HG02798 (cell line): Measurements from ENCODE around the gene DLX6.

Experiments
- ATAC-seq: cut with Tn5 transposase; IDR thresholded peaks from one replicate; pipeline ENCODE4 v1.9.1; 2021; ENCODE audit warnings: mild to moderate bottlenecking; ENCODE audit not compliant: unreplicated experiment, poor library complexity

Gene DLX6

DNA sequence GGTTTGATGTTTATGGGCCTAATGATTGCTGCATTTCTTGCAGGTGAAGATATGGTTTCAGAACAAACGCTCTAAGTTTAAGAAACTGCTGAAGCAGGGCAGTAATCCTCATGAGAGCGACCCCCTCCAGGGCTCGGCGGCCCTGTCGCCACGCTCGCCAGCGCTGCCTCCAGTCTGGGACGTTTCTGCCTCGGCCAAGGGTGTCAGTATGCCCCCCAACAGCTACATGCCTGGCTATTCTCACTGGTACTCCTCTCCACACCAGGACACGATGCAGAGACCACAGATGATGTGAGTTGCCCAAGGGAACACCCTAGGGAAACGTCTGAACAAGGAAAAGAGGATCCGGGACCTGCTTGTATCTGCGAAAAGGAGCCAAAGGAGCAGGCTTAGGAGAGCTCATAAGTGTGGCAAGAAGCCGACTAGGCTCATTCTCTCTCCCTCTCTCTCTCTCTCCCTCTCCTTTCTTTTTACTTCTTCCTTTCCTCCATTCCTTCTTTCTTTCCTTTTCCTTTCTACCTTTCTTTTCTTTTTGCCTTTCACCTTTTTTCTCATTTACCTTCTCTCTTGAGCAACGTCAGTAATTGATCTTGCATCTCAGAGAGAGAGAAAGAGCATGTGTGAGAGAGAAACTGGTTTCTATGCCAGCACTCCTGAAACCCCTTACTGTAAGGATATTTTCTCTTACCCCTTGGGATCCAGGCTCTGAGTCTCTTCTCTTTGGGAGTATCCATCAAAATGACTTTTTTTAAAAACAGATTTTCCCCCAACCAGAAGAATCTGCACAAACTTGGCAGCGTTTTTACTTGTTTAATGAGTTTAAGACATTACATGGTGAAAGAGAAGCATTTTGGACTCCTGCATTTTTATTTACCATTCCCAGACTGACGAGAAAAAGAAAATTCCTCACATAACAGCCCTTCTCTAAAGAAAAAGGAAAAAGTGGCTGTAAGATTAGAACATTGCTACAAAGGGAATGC is 4.7 kb downstream of the DLX6 start:
- no peak for ATAC-seq

- no peak for ATAC-seq
Observed at GRCh38 chr7:97011104-97011503, 5.8 kb downstream of the DLX6 start.

DNA sequence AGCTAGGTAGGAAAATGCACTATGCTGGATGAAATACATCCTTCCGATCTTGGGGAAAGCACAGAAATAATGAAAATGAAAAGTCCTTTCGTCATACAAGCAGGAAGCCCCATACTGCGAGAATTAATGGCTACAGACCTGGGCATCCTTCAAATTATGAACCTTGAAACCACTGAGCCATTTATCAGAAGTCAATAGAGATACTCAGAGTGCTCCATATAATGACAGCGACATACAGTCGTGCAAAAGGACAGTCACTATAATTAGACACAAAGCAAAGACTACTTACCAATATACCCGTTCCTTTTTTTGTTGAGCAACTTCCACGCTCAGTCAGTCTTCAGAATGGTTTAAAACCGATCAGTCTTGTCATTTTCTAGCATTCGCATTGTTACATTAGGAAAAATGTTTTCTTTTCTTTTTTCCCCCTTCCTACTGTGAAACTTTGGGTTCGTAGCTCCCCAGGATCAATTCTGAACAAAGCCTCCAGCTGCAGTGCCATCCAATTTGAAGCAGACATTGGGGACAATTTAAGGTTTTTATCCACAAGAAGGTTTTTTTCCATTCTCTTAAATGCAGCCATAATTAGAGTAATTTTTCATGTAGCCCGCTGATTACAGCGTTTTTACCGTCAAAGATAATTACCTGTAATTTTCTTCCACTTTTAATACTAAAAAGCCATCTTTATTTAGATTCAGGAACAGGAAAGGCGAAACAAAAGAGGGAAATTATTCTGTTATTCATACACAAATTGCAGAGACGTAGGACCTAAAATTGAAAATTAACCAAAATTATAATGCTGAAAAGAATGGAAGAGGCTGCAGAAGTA is 6.4 kb downstream of the DLX6 start:
- ATAC-seq: no peak

GRCh38 chr7:97012365-97013133 is 7.2 kb downstream of the DLX6 start:
- no peak for ATAC-seq

GRCh38 chr7:97013134-97013844 is 7.9 kb downstream of the DLX6 start:
- no peak for ATAC-seq

DNA sequence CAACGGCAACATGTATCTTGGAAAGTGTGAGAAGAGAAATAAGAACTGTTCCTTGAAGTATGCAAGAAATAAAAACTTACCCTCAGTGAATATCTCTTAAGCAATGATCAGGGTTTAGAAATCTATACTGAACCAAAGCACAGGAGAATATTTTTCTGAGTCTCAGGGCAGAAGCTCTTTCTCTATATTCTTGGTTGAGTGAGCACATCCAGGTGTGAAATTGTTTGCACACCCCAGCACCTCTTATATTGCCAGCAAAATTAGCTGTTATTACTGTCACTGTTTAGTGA is 8.4 kb downstream of the DLX6 start:
- ATAC-seq: no peak

GRCh38 chr7:97014145-97014750 is 8.9 kb downstream of the DLX6 start:
- ATAC-seq: no peak

- no peak for ATAC-seq
Observed at GRCh38 chr7:97015279-97015678, 9.9 kb downstream of the DLX6 start.

- no peak for ATAC-seq
Observed at GRCh38 chr7:97015756-97016380, 10.5 kb downstream of the DLX6 start.

GRCh38 chr7:97016381-97017191 is 11.2 kb downstream of the DLX6 start:
- no peak for ATAC-seq

DNA sequence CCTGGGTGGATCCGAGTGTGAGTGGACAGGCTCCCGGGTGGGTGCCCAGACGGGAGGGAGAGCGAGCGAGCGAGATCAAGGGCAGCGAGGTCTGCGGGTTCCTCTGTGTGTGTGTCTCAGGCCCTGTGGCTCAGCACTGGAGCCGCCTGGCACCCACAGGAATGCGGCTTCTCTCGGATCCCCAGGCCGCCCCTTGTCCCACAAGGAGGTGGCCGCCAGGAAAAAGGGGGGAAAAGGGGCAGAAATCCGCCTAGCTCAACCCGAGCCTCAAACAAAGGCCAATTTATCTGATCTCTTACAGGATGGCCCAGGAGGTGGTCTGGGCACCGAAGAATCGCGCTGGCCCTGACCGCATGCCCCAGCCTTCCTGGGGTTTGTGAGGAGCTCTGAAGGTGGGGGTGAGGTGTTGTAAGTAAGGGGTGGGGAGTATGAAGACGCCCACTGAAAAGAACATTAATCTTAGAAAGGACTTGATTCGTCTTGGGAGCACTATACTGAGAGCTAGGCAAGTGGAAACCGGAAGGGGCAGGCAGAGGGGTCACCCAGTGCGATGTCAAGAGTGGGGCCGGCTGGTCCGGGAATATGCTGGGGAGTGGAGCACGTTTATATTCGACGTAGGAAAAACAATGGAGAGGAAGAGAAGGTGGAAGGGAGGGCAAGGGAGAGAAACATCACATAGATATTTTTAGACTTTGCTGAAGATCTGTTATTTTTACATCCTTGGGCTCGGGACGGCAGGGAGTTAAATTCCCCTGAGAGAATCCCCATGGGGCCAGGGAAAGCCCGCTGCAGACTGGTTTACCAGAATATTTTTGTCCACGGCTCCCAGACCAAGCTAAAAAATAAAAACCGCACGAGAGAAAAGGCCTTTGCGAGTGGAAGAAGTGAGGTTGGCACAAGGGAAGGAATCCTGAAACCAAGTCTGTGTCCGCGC is 12.1 kb downstream of the DLX6 start:
- ATAC-seq: no peak

DNA sequence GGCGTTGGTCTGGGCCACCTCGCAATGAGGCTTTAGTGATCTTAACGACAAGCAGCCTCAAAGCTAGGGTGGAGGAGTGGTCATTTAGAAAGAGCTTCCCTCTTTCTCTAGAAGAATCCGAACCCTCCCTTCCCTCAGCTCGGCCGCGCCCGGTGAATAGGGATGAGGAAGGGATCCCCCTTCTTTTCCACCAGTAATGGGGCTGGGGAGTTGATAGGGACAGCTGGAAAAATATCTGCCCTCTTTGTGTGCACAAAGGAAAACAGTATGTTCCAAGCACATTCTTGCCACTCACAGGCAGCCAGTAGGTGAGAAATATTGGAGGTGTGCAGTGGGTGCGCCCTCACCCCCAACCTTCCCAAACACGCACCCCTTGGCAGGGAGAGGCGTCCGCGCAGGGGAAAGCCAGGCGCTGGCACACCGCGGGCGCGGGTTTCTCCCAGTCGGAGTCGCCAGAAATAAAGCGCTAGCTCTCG is 12.8 kb downstream of the DLX6 start:
- no peak for ATAC-seq

DNA sequence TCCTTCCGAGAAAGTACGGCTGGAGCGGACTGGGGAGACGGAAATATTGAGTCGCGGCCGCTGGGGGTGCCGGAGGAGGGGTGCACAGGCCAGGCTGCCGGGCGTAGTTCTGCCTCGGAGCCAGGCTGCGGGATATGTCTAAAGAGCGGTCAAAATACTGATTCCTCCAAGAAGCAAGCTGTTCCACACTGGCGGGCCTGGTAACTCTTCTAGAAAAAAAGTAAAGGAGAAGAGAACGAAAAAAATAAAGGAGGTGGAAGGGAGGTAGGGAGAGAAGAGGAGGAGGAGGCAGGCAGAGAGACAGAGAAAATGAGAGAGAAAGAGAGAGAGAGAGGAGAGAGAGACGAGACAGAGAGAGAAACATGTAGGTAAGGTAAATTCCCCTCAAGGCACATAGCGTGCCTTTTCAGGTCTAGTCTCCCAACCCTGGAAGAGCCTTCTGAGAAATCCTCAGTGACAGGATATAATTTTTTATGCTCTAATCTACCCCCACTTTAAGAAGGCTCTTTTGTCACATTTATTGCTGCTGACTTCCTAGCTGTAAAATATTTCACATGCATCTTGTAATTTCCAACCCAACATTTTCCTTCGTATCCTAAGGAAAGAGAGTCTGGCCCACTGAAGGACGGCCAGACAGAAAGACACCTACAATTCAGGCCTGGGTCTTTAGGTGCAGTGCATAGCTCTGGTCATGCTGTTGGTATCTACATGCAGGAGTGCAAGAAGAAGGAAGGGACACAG is 13.6 kb downstream of the DLX6 start:
- no peak for ATAC-seq

- ATAC-seq: no peak
Observed at GRCh38 chr7:97019710-97020225, 14.4 kb downstream of the DLX6 start.

DNA sequence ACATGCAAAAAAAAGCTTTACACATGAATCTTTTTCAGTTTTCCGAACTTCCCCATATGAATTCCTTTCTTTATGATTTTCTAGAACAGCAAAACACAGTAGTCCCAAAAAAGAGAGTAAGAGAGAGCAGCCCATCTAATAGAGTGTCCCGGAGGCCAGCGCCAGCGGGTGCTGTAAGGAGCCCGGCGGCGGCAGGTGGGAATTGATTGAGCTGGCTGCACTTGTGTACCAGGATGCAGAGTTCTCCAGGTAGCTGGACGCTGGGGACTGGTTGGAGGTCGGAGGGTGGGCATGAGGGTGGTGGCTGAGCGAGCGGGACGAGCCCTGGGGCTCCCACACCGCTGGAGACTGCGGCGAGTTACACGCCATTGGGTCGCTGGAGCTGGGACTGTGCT is 15.2 kb downstream of the DLX6 start:
- ATAC-seq: no peak

- ATAC-seq: no peak
Observed at GRCh38 chr7:97020996-97021746, 15.8 kb downstream of the DLX6 start.
